Stimulated activated CD4-positive, alpha-beta T cell treated with anti-CD3 and anti-CD28 coated beads, Interleukin-4, amount 100 ng/mL, for 48 hours (primary cell): ENCODE results near the gene TF.

ENCODE experiments used
- DNase-seq, 2 donors: peaks; one replicate each; pipeline ENCODE4 v3.0.0-alpha.2; 2020; ENCODE audit warnings: low read depth in 2 of 2

TF gene

DNA sequence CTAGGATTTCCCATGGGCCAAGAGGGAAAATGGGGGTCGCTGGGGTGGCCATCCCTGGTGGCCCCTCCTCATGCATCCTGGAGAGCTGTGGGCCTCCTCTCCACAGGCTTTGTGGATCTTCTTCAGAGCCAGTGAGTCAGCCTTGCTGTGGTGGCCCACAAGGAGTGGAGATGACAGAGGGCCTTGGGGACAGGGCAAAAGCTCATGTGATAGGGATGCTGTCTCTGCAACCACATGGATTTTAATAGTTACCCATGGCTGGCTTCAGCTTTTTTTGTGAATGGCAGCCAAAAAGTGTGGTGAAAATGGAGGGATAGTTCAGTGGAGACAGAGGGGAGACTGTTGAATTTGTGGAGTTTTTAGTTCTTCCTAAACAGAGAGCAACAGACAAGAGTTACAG lies 1.2 kb downstream of the TF start:
- DNase-seq: no peak

- DNase-seq: no peak
Observed at GRCh38 chr3:133747907-133748639, 1.9 kb downstream of the TF start.

DNA sequence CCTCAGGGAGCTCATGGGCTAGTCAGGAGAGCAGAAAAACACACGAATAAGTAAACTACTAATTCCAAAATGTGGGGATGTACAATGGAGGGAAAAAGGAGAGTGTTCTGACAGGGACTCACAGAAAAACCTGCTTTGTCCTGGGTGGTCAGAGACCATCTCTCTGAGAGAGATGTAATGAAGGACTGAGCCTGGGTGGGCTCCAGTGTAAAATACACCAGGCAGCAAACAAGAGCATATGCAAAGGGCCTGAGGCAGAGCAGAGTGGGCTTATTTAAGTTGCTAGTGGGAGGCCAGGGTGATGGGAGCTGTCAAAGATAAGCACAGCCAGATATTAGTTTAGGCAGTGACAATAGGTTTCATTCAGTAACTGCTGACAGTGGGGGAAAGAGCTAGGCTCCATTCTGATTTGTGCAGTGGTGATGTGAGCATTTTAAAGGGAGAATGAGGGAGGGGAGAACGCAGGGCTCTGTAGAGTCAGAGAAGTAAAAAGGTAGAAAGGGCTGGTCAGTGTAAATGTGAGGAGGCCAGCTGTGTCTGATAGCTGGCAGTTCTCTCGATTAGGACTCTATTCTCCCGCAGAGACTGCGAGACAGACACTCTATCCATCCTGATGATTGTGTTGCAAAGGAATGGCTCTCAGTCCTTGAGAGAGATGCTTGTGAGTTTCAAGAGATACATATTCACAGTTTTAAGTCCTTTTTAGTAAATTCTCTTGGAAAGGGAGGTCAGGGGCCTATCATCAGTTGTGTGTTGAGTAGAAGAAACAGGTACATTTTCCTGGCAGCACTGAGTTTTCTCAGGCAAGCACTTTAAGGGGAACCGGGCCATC lies 3.5 kb downstream of the TF start:
- DNase-seq: no peak

DNA sequence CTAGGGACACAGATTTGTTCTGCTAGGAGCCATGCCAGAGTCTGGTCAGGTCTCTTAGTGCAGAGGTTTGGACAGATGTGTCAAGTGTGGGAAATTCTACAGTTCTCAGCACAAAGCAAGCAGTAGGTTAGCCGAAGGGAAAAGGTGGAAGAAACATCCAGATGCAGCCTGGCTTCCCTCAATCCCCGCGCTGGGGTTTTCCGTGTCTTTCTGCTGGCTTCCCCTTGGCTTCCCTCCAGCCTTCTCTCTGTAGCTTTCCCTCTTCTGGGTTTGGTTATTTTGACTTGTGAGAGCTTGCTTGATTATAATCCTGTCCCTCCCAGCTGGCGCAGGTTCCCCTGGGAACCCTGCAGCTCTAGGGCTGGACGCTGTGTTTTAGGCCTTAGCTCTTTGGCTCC lies 4.1 kb downstream of the TF start:
- no peak for DNase-seq

- no peak for DNase-seq
Observed at GRCh38 chr3:133753107-133753778, 7.0 kb downstream of the TF start.

DNA sequence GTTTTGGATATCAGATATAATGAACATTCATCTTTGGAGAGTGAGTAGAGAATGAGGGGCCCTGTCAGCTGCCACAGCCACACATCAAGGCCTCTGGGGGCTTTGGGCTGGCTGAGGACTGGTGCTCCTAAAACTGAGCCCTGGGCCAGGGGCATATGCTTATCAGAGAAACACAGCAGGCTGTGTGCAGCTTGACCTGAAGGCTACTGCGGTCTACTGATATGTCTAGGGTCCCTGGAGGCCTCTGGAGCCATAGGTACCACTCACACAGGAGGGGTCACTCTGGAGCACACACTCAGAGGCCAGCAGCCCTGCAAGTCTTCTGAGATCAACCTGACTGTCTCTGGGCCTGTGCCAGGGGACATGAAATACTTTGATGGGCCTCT lies 7.6 kb downstream of the TF start:
- DNase-seq: no peak

GRCh38 chr3:133754455-133754854 lies 8.3 kb downstream of the TF start:
- DNase-seq: no peak

GRCh38 chr3:133754973-133755828 lies 9.0 kb downstream of the TF start:
- DNase-seq: no peak

DNA sequence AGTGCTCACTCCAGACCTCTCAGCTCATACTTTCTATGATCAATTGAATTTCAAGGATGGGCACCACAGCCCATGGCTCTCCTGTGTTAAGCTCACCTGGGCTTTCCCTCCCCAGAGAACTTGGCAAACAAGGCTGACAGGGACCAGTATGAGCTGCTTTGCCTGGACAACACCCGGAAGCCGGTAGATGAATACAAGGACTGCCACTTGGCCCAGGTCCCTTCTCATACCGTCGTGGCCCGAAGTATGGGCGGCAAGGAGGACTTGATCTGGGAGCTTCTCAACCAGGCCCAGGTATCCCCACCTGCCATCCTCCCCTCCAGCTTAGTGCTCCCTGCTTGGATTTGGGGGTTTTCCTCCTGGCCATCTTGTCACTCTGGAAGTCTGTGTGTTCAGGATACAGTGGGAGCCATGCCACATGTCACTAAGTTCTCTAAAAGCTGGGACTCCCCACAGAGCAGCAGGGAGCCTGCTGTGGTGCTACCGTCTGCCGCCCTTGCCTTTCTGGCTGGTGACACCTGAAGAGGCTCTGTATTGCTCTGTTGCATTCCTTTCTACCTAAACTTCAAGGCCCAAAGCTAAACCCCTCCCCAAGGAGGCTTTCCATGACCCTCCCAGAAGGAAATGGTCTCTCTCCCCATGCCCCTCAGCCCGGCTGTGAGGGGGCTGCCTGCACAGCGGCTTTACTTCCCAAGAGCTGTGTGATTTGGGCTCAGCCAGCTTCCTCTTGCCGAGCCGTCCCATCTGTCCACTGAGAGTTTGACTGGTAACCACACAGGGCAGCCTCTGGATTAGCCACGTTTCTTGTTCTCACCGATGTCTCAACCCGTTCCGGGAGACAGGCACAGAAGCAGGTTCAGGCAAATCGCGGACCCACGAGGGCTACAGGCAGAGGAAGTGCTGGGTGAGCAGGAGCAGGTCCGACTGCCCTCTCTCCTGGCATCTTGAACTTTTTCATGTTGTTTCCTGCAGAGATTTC lies 10.8 kb downstream of the TF start:
- DNase-seq: no peak

DNA sequence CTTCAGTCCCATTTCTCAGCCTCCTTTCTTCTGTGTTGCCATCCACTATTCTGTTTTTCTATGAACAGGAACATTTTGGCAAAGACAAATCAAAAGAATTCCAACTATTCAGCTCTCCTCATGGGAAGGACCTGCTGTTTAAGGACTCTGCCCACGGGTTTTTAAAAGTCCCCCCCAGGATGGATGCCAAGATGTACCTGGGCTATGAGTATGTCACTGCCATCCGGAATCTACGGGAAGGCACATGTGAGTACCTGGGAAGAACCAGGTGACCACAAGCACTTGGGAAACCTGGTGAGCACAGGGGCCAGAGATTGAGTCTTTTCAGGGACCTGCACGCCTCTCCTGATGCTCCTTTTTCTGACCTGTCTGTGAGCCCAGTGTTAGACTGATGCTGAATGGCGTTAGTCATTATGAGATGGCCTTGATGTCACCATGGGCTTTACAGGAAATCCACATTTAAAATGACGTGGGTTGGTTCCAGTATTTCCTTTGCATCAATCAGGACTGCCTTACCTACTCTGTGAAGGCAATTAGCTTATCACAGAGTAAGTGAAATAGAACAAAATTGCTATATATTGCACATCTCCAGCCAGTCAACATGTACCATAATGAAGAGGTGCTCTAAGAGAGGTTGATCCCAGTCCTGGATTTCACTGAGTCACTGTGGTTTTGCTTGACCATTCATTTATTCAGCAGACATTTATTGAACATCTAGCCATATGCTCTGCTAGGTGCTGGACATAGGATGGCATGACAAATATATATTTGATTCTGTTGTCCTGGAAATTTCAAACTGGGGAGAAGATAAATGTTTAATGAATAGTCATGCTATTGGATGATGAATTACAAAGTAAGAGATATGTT lies 11.7 kb downstream of the TF start:
- no peak for DNase-seq

- no peak for DNase-seq
Observed at GRCh38 chr3:133758568-133758928, 12.4 kb downstream of the TF start.

DNA sequence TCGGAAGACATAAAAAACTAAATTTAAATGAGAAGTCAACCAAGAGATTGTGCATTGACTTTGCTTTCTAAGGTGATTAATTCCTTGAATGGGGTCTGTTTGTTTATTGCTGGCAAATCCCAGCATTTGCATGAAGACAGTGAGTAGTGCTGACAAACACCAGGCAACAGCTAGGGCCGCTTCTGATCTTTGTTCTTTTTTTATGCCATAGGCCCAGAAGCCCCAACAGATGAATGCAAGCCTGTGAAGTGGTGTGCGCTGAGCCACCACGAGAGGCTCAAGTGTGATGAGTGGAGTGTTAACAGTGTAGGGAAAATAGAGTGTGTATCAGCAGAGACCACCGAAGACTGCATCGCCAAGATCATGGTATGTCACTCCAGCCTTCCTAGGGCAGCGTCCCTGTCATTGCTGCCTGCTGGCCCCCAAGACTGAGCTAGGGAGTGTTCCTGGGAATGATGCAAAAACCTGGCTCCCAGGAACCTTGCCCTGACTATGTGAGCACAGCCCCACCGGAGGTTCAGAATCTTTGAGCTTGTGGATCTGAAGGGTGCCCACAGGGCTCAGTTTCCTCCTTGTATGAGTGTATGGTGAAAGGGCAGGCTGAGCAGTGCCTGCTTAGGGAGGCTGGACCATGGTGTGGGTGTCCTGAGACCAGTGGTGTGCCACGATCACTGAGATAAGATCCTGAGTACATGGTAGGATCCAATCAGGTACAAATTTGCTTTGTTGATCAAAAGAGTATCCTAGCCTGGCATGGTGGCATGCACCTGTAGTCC lies 13.0 kb downstream of the TF start:
- DNase-seq: no peak

- DNase-seq: no peak
Observed at GRCh38 chr3:133759740-133760305, 13.6 kb downstream of the TF start.

DNA sequence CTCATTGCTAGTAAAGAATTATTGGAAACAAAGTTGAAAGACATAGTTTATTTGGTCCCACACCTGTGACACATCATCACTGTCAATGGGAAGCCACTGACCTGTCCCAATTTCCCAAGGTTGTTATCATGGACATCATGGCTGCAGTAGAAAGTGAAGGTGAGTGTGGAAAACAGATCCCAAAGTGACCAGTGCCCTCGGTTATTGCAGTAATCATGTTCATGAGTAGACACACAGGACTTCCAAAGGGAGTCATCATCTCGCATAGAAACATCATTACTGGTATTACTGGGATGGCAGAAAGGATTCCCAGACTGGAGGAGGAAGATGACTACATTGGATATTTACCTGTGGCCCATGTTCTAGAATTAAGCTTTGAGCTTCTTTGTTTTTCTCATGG lies 14.7 kb downstream of the TF start:
- no peak for DNase-seq

DNA sequence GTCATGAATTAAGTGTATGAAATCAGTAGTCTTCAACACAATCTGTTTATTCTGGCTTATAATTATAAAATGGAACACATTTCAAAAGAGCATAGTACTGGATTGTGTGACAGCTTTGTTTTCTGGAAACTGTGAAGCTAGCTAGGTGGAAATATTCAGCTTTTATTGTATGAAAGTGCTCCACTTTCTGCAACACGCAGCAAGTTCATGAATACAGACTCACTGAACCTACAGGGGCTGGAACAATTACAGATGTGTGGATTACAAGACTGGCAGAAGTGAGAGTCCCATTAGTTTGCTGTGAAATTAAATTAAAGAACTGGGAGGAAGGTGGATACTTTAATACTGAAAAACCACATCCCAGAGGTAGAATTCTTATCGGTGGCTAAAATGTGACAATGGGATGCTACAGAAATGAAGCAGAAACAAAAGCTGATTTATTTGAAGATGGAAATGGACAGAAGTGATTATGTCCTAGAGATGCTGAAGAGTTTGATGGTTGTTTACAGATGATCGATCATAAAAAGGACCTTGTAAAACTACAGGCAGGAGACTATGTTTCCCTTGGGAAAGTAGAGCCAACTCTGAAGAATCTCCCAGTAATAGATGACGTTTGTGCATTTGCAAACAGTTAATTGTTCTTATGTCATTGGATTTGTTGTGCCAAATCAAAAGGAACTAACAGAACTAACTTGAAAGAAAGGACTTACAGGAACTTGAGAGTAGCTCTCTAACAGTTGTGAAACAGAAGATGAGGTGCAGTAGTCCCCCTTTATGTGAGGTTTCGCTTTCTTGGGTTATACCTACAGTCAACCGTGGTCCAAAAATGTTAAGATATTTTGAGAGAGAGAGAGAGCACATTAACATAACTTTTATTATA lies 15.7 kb downstream of the TF start:
- DNase-seq: no peak

- no peak for DNase-seq
Observed at GRCh38 chr3:133762539-133762938, 16.3 kb downstream of the TF start.

DNA sequence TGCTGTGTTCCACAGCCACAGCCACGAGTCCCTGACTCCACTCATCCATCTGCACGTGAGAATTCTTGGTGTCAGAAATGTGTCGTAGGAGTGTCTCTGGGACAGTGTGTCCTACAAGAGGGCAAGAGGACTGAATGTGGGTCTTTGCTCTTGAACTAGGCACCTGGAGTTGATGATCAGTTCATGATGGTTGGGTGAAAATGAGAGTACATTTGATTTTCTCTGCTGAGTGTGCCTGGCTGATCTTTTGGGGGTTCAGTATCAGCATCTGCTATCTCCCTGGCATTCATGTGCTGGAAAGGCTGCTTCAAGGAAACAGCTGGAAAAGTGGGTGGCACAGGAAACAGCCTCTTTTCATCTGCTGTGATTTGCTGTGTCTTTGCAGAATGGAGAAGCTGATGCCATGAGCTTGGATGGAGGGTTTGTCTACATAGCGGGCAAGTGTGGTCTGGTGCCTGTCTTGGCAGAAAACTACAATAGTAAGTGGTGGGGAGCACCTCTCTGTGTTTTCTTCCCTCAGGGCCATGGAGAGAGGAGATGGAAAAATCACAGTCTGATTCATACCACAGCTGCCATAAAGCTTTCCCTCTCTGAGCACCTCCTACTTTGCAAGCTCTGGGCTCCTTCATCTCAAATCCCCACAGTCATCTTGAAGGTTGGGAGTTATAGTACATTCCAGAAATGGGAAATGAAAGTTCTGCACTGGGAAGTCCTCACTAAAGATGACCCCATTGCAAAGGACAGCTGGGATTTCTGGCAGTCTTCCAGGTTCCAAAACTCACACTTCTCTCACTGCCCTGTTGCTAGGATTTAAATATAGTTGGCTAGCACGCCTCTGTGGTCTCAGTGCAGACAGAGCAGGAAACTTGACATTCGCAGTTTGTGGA lies 17.8 kb downstream of the TF start:
- no peak for DNase-seq
